DOHH2 (cell line): ENCODE results near the gene TSC22D3.

ENCODE experiments used
- CTCF ChIP-seq: fragments of 200-600 bp; sonication (generic); IDR thresholded peaks from one replicate; pipeline ENCODE4 v1.5.1; 2014; ENCODE audit warnings: antibody characterized with exemption, mild to moderate bottlenecking, low read depth, low read length; ENCODE audit not compliant: poor library complexity, severe bottlenecking
- EZH2phosphoT487 ChIP-seq: fragments of 200-600 bp; sonication (generic); IDR thresholded peaks from 2 replicates; pipeline ENCODE4 v1.6.1; 2017; ENCODE audit warnings: borderline replicate concordance, mild to moderate bottlenecking, antibody characterized with exemption, low read length, moderate library complexity, mixed read lengths

- no peak for TF ChIP-seq CTCF
- no peak for TF ChIP-seq EZH2phosphoT487
These were observed 61.9 kb downstream of the TSC22D3 start for GRCh38 chrX:107713543-107714205.
